T-helper 17 cell (primary cell): ENCODE measurements around the gene NPHS1. TPM values are rescaled to one million over a fixed set of nuclear protein-coding genes. Genes with fewer than 3 reads are reported as not detected.

Experiments used
- ATAC-seq: fragments of 150-1000 bp; cut with Tn5 transposase; 2 replicates; pipeline ENCODE4 v1.10.0; 2021; ENCODE audit warnings: mild to moderate bottlenecking, moderate library complexity
- DNase-seq, 3 donors: peaks; one replicate each; pipeline versions ENCODE4 v3.0.0 to v3.0.0-alpha.2; 2020 to 2021
- H3K9me3 ChIP-seq: one replicate; pipeline ENCODE4 v1.7.0; 2013; ENCODE audit warnings: low read length, mild to moderate bottlenecking; ENCODE audit not compliant: control insufficient read depth, poor library complexity, severe bottlenecking
- H3K27ac Mint-ChIP-seq: one replicate; pipeline ENCODE4 v1.8.0; 2022; ENCODE audit warnings: mild to moderate bottlenecking, moderate library complexity, mixed read lengths
- H3K27me3 Mint-ChIP-seq: one replicate; pipeline ENCODE4 v1.8.0; 2022; ENCODE audit warnings: mixed read lengths
- H3K36me3 Mint-ChIP-seq: one replicate; pipeline ENCODE4 v1.8.0; 2022; ENCODE audit warnings: low read depth, mixed read lengths
- H3K4me1 Mint-ChIP-seq: one replicate; pipeline ENCODE4 v1.8.0; 2022; ENCODE audit warnings: mild to moderate bottlenecking, mixed read lengths
- H3K4me3 Mint-ChIP-seq: one replicate; pipeline ENCODE4 v1.8.0; 2022; ENCODE audit warnings: mild to moderate bottlenecking, moderate library complexity, mixed read lengths
- total RNA-seq, 4 donors: library from RNA in 2 of 4; stranded (reverse) in 2 of 4; gene quantifications; one replicate each; pipeline ENCODE4 v1.2.3 and lab custom pipeline; 2022 to 2026

Gene NPHS1
- total RNA-seq, 2 donors from 2014 or later, result not detected

DNA sequence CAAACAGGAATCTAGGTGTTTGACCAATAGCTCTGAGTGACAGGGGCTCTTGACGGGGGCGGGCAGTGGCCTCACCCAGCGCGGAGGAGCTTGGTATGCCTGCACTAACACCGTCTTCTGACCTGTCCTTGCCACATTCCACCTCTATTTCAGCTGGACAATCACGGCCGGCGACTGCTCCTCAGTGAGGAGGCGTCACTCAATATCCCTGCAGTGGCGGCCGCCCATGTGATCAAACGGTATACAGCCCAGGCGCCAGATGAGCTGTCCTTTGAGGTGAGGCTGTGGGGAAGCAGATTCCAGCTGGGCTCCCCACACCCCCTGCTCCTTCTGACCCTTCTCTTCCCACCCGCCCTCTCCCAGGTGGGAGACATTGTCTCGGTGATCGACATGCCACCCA lies 72.2 kb downstream of the NPHS1 start:
- peak overlapping the region; percentile 16 for H3K27ac Mint-ChIP-seq
- no peaks in the 10 kb centered on the region for H3K27me3 Mint-ChIP-seq
- no peak for ATAC-seq
- peaks cover 3% of the 10 kb centered on the region for H3K36me3 Mint-ChIP-seq
- H3K4me1 Mint-ChIP-seq, result peaks cover 24% of the 10 kb centered on the region
- DNase-seq, result no peak
- no peak overlapping the region for H3K4me3 Mint-ChIP-seq
- no peaks in the 10 kb centered on the region for H3K9me3 ChIP-seq

DNA sequence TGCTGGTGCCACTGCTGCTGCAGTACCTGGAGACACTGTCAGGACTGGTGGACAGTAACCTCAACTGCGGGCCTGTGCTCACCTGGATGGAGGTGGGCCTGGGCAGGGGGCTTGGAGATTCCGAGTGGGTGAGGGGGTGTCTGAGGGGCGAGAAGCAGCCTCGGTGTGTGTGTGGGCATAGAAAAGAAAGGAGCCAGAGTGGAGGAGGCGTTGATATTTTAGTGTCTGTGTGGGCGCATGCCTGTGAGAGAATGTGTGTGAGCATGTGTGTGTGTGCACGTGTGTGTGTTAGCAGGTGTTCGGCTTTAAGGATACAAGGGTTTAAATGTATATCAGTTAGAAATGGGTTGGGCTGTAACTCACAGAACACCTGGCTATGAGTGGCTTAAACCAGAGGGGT lies 73.3 kb downstream of the NPHS1 start:
- Mint-ChIP-seq H3K36me3 (peaks cover 3% of the 10 kb centered on the region), H3K4me1 (peaks cover 29% of the 10 kb centered on the region), H3K27me3 (no peaks in the 10 kb centered on the region), H3K4me3 (no peak overlapping the region), H3K27ac (no peak overlapping the region)
- DNase-seq (no peak), ATAC-seq (no peak)
- no peaks in the 10 kb centered on the region for H3K9me3 ChIP-seq

DNA sequence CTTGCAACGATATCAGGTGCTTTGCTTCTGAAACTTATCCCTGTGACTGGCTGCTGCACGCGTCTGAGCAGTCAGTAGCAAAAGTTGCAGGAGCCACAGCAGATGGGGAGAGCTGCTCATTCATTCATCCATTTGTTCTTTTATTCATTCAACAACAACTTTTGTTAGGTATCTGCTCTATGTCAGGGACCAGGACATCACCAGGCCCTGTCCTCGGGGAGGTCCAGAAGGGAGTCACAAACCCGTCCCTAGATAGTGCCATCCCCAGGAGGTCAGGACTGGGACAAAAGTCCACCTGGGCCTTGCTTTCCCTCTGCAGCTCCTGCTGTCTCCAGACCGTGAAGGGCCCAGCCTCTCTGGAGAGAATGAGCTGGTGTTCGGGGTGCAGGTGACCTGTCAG lies 74.3 kb downstream of the NPHS1 start:
- H3K9me3 ChIP-seq, result no peaks in the 10 kb centered on the region
- no peaks in the 10 kb centered on the region for H3K27me3 Mint-ChIP-seq
- H3K36me3 Mint-ChIP-seq, result peaks cover 3% of the 10 kb centered on the region
- ATAC-seq, result no peak
- peak overlapping the region; percentile 16 for H3K27ac Mint-ChIP-seq
- H3K4me3 Mint-ChIP-seq, result no peak overlapping the region
- DNase-seq, result no peak
- H3K4me1 Mint-ChIP-seq, result peaks cover 26% of the 10 kb centered on the region

DNA sequence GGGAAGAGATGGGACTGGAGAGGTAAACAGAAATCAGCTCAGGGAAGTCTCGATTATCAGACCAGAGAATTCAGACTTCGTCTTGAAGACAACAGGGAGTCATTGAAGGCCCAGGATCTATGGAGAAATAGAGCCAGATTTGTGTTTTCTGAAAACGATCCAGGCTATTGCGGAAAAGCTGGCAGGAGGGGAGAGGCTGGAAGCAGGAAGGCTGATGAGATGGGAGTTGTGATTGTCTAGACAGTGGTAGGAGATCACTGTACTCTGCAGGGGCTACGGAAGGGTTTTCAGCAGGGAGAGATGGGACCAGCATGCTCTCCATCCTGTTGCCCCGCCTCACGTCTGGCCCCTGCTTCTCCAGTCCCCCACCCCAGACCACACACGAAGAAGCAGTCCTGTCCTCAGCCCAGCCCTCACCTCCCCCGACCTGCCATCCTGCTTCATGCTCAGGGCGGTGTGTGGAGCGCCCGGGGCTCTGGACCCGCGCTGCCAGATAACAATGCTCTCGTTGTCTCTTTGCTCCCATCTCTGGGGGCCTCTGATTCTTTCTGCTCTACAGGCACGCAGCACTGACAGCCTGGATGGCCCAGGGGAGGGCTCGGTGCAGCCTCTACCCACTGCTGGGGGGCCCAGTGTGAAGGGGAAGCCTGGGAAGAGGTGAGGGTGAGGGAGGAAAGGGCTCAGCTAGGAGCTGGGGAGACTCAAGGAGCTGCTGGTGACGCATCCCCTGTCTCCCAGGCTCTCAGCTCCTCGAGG lies 75.0 kb downstream of the NPHS1 start:
- Mint-ChIP-seq H3K4me3 (peak overlapping the region; percentile 63), H3K4me1 (peaks cover 23% of the 10 kb centered on the region), H3K27ac (peak overlapping the region; percentile 16), H3K36me3 (peaks cover 3% of the 10 kb centered on the region), H3K27me3 (no peaks in the 10 kb centered on the region)
- H3K9me3 ChIP-seq, result no peaks in the 10 kb centered on the region
- ATAC-seq (no peak), DNase-seq (no peak)

DNA sequence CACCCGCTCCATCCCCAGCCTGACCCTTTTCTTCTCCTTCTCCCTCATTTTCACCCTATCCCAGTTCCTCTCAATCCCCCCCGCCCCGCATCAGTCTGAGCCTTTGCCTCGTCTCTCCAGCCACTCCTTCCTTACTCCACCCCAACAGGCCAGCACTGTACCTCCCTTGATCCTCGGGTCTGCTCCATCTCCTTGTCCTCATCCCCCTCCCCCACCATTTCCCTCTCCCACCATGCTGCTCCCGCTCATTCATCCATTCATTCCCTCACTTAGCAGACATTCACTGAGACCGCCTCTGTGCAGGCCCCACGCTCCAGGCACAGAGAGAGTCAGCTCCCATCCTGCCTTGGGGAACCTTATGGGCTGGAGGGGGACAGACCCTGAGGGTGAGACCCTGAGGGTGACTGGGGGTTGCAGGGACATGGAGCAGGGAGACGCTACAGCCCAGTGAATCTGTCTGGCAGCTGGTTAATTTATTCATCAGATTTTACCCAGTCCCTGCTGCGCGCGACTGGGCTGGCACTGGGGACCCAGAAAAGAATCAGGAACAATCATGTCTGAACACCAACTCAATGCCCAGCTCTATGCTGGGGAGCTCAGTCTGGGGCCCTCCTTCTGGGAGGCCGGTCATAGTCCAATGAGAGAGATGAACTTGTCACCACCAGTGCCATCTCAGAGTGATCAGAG lies 76.1 kb downstream of the NPHS1 start:
- Mint-ChIP-seq H3K4me3 (peak overlapping the region; percentile 89), H3K36me3 (no peaks in the 10 kb centered on the region), H3K27me3 (no peaks in the 10 kb centered on the region), H3K4me1 (peaks cover 22% of the 10 kb centered on the region), H3K27ac (no peak overlapping the region)
- H3K9me3 ChIP-seq, result no peaks in the 10 kb centered on the region
- DNase-seq, result no peak
- no peak for ATAC-seq

Other genes starting within 250 kb of the NPHS1 start
- 10 to 100 TPM; 24.0 to 27.0 TPM for gene HAUS5, start 239.8 kb downstream of the NPHS1 start, total RNA-seq
- gene RBM42, start 223.5 kb downstream of the NPHS1 start, total RNA-seq, result 10 to 100 TPM; 39.6 to 40.8 TPM
- under 1 TPM; 0.50 to 0.52 TPM for gene ETV2, start 210.8 kb downstream of the NPHS1 start, total RNA-seq
- 100 to 1,000 TPM; 194 to 206 TPM for gene COX6B1, start 204.2 kb downstream of the NPHS1 start, total RNA-seq
- under 1 TPM in 1 of 2 donors, not detected in 1; 0.44 TPM for gene UPK1A, start 186.0 kb downstream of the NPHS1 start, total RNA-seq
- 1 to 10 TPM; 3.4 to 5.0 TPM for gene ZBTB32, start 147.9 kb downstream of the NPHS1 start, total RNA-seq
- 10 to 100 TPM; 74.0 to 76.1 TPM for gene KMT2B, start 134.5 kb downstream of the NPHS1 start, total RNA-seq
- 10 to 100 TPM; 48.1 to 59.0 TPM for gene IGFLR1, start 110.1 kb downstream of the NPHS1 start, total RNA-seq
- 10 to 100 TPM; 48.1 to 68.2 TPM for gene U2AF1L4, start 107.1 kb downstream of the NPHS1 start, total RNA-seq
- gene PSENEN, start 106.9 kb downstream of the NPHS1 start, total RNA-seq, result 10 to 100 TPM; 21.2 to 24.9 TPM
- 10 to 100 TPM; 12.6 to 13.6 TPM for gene LIN37, start 103.9 kb downstream of the NPHS1 start, total RNA-seq
- gene HSPB6, start 95.5 kb downstream of the NPHS1 start, total RNA-seq, result not detected
- gene PROSER3, start 94.3 kb downstream of the NPHS1 start, total RNA-seq, result 10 to 100 TPM; 36.2 to 36.6 TPM
- 10 to 100 TPM; 16.4 to 20.5 TPM for gene ARHGAP33, start 76.9 kb downstream of the NPHS1 start, total RNA-seq
- not detected for gene PRODH2, start 39.7 kb downstream of the NPHS1 start, total RNA-seq
- not detected for gene KIRREL2, start 4.4 kb upstream of the NPHS1 start, total RNA-seq
- gene APLP1, start 16.1 kb upstream of the NPHS1 start, total RNA-seq, result not detected
- gene NFKBID, start 48.0 kb upstream of the NPHS1 start, total RNA-seq, result 100 to 1,000 TPM; 128 to 140 TPM
- 10 to 100 TPM; 63.0 to 73.7 TPM for gene HCST, start 50.0 kb upstream of the NPHS1 start, total RNA-seq
- 10 to 100 TPM in 1 of 2 donors, 1 to 10 TPM in 1; 5.9 to 16.7 TPM for gene TYROBP, start 55.8 kb upstream of the NPHS1 start, total RNA-seq
- 1 to 10 TPM; 6.8 to 8.7 TPM for gene LRFN3, start 83.9 kb upstream of the NPHS1 start, total RNA-seq
- 1 to 10 TPM; 6.2 to 6.9 TPM for gene SDHAF1, start 142.7 kb upstream of the NPHS1 start, total RNA-seq
- 1 to 10 TPM; 1.8 to 2.0 TPM for gene SYNE4, start 156.3 kb upstream of the NPHS1 start, total RNA-seq
- gene ALKBH6, start 161.7 kb upstream of the NPHS1 start, total RNA-seq, result 10 to 100 TPM; 33.3 to 34.2 TPM
- gene CLIP3, start 180.4 kb upstream of the NPHS1 start, total RNA-seq, result 1 to 10 TPM; 3.8 TPM
- gene THAP8, start 201.8 kb upstream of the NPHS1 start, total RNA-seq, result 1 to 10 TPM in 1 of 2 donors, under 1 TPM in 1; 0.60 to 1.8 TPM
- gene WDR62, start 202.4 kb upstream of the NPHS1 start, total RNA-seq, result 1 to 10 TPM; 2.2 to 3.8 TPM